Fibroblast of lung (primary cell): ENCODE results near the gene GEMIN5. TPM values are rescaled to one million over a fixed set of nuclear protein-coding genes. Genes with fewer than 3 reads are reported as not detected.

Experiments used
- DNase-seq, 2 donors: peaks; one replicate each; pipeline versions ENCODE4 v3.0.0 to v3.0.0-alpha.2; 2010; ENCODE audit warnings: low read depth in 2 of 2
- H2AFZ ChIP-seq: 2 replicates; pipeline ENCODE4 v1.5.1; 2012; ENCODE audit warnings: low read length, control low read depth, inconsistent platforms
- H3K27ac ChIP-seq: 2 replicates; pipeline ENCODE4 v1.5.1; 2011; ENCODE audit warnings: low read length, control low read depth; ENCODE audit not compliant: insufficient read depth
- H3K27me3 ChIP-seq: 2 replicates; pipeline ENCODE4 v1.5.1; 2011; ENCODE audit warnings: mild to moderate bottlenecking, low read length; ENCODE audit not compliant: control insufficient read depth, insufficient read depth
- H3K36me3 ChIP-seq: 2 replicates; pipeline ENCODE4 v1.5.1; 2011; ENCODE audit warnings: low read length; ENCODE audit not compliant: control insufficient read depth, insufficient read depth
- H3K4me1 ChIP-seq: 2 replicates; pipeline ENCODE4 v1.5.1; 2011; ENCODE audit warnings: low read length; ENCODE audit not compliant: control insufficient read depth, insufficient read depth; ENCODE audit errors: extremely low read depth
- H3K4me2 ChIP-seq: 2 replicates; pipeline ENCODE4 v1.5.1; 2011; ENCODE audit warnings: low read length, control low read depth; ENCODE audit not compliant: insufficient read depth; ENCODE audit errors: extremely low read depth
- H3K4me3 ChIP-seq, 4 experiments: fragments of 200-600 bp in 1 of 4; sonication (generic) in 1 of 4; replicated peaks in 1 of 4; 2 replicates each; pipeline ENCODE4 v1.5.1; 2011 to 2016; ENCODE audit warnings: low read length in 4 of 4, low read depth in 3 of 4, mild to moderate bottlenecking in 3 of 4, control low read depth in 2 of 4, inconsistent platforms in 1 of 4, mixed read lengths in 1 of 4; ENCODE audit not compliant: insufficient read depth in 1 of 4; ENCODE audit errors: control extremely low read depth in 1 of 4
- H3K79me2 ChIP-seq: 2 replicates; pipeline ENCODE4 v1.5.1; 2012; ENCODE audit warnings: mild to moderate bottlenecking, low read length, inconsistent platforms; ENCODE audit not compliant: control insufficient read depth, insufficient read depth
- H3K9ac ChIP-seq: 2 replicates; pipeline ENCODE4 v1.5.1; 2011; ENCODE audit warnings: mild to moderate bottlenecking, low read length, control low read depth; ENCODE audit not compliant: insufficient read depth
- H3K9me3 ChIP-seq: 2 replicates; pipeline ENCODE4 v1.5.1; 2012; ENCODE audit warnings: low read depth, low read length; ENCODE audit not compliant: control insufficient read depth, insufficient read depth
- H4K20me1 ChIP-seq: 2 replicates; pipeline ENCODE4 v1.5.1; 2011; ENCODE audit warnings: low read length; ENCODE audit not compliant: control insufficient read depth, insufficient read depth; ENCODE audit errors: extremely low read depth
- CTCF ChIP-seq, 2 donors: IDR thresholded peaks in 1 of 2; conservative IDR thresholded peaks in 1 of 2; 1 replicate in 1 of 2; 2 replicates in 1 of 2; pipeline ENCODE4 v1.5.1; 2011 to 2012; ENCODE audit warnings: low read length in 2 of 2, control low read depth in 1 of 2, inconsistent platforms in 1 of 2, low read depth in 1 of 2, mild to moderate bottlenecking in 1 of 2
- EZH2 ChIP-seq: IDR thresholded peaks from 2 replicates; pipeline ENCODE4 v1.5.1; 2012; ENCODE audit warnings: low read length, control low read depth, mild to moderate bottlenecking; ENCODE audit errors: missing control alignments
- polyA plus RNA-seq, 2 donors: library from polyadenylated mRNA; depleted of rRNA in 1 of 2; stranded (reverse) in 1 of 2; unstranded in 1 of 2; fragments of >200 nt; gene quantifications; 2 replicates each; pipeline ENCODE4 v1.2.1, GENCODE V29; 2011 to 2012; ENCODE audit warnings: missing spikeins in 1 of 2
- total RNA-seq: library from RNA; depleted of rRNA; stranded (reverse); fragments of >200 nt; gene quantifications from 2 replicates; pipeline ENCODE4 v1.2.1, GENCODE V29; 2014

Gene GEMIN5
- total and polyA plus RNA-seq, 2 donors (not counting 1 experiment from before 2014, with no cell fraction given), result 7.7 to 12.1 TPM

DNA sequence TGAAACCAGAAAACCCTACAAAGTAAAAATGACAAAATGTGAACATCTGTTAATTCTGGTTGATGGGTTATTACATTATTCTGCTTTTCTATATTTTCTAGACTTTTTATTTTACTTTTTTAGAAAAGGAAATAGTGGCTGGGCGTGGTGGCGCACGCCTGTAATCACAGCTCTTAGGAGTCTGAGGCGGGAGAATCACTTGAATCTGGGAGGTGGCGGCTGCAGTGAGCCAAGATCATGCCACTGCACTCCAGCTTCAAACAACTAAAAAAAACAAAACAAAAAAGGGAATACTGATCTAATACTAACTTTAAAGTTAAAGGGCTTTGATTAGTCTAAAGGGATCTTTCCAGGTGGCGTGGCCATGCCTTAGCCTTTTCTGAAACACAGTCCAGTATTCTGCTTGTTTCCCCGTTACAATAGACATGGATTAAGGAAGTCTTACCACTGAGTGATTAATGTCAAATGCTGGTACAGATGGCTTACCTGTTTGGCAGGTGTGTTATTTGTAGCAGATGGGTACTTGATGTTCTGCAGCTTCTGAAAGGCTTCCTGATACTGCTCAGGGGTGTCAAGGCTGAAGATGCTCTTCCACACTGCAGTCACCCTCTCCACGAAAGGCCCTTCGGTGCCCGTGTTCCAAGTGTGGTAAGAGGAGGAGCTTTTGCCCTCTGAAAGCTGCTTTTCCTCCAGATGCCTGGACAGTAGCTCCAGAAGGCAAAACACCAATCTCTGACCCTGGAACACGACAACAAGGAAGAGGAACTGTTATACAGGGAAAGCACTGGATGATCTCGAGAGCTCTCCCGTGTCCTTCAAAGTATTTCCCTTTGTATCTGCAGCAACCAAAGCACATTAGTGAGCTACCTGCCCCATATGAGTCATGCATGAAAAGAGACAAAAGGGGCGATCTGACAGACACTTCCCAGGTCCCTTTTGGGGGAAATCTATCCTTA is 42.1 kb downstream of the GEMIN5 start:
- H3K27me3 ChIP-seq, result no peaks in the 10 kb centered on the region
- H2AFZ ChIP-seq, result no peak overlapping the region
- H3K4me3 ChIP-seq, result no peak overlapping the region
- H3K4me1 ChIP-seq, result no peaks in the 10 kb centered on the region
- H3K27ac ChIP-seq, result no peak overlapping the region
- H3K9ac ChIP-seq, result no peak overlapping the region
- DNase-seq, result no peak
- H3K4me2 ChIP-seq, result no peak overlapping the region
- no peaks in the 10 kb centered on the region for H3K79me2 ChIP-seq
- peaks cover 9% of the 10 kb centered on the region for H3K36me3 ChIP-seq
- no peak for TF ChIP-seq EZH2
- TF ChIP-seq CTCF (conservative IDR thresholded peaks at IDR 0.05 in 1 of 2, IDR thresholded peaks at IDR 0.05 in 1 of 2; ENCODE audit: low read depth in 1 of 2, low read length in 2 of 2), result no peak
- no peaks in the 10 kb centered on the region for H3K9me3 ChIP-seq
- H4K20me1 ChIP-seq, result no peaks in the 10 kb centered on the region

GRCh38 chr5:154893381-154893780 is 44.6 kb downstream of the GEMIN5 start:
- H2AFZ ChIP-seq, result no peak overlapping the region
- H3K27ac ChIP-seq, result no peak overlapping the region
- H3K4me2 ChIP-seq, result no peak overlapping the region
- no peaks in the 10 kb centered on the region for H3K4me1 ChIP-seq
- H3K4me3 ChIP-seq, result no peak overlapping the region
- H3K9ac ChIP-seq, result no peak overlapping the region
- peaks cover 6% of the 10 kb centered on the region for H3K36me3 ChIP-seq
- no peaks in the 10 kb centered on the region for H3K27me3 ChIP-seq
- no peaks in the 10 kb centered on the region for H3K79me2 ChIP-seq
- no peaks in the 10 kb centered on the region for H4K20me1 ChIP-seq
- no peaks in the 10 kb centered on the region for H3K9me3 ChIP-seq
- no peak for DNase-seq
- TF ChIP-seq CTCF (conservative IDR thresholded peaks at IDR 0.05 in 1 of 2, IDR thresholded peaks at IDR 0.05 in 1 of 2; ENCODE audit: low read depth in 1 of 2, low read length in 2 of 2) (no peak), EZH2 (no peak)

GRCh38 chr5:154892369-154892771 is 45.6 kb downstream of the GEMIN5 start:
- no peaks in the 10 kb centered on the region for H3K4me1 ChIP-seq
- no peak overlapping the region for H2AFZ ChIP-seq
- H3K27me3 ChIP-seq, result no peaks in the 10 kb centered on the region
- no peak overlapping the region for H3K9ac ChIP-seq
- H3K79me2 ChIP-seq, result no peaks in the 10 kb centered on the region
- H3K9me3 ChIP-seq, result no peaks in the 10 kb centered on the region
- H3K27ac ChIP-seq, result no peak overlapping the region
- H4K20me1 ChIP-seq, result no peaks in the 10 kb centered on the region
- no peak overlapping the region for H3K4me3 ChIP-seq
- TF ChIP-seq CTCF (conservative IDR thresholded peaks at IDR 0.05 in 1 of 2, IDR thresholded peaks at IDR 0.05 in 1 of 2; ENCODE audit: low read depth in 1 of 2, low read length in 2 of 2), result no peak
- no peak for TF ChIP-seq EZH2
- peaks cover 8% of the 10 kb centered on the region for H3K36me3 ChIP-seq
- H3K4me2 ChIP-seq, result no peak overlapping the region
- no peak for DNase-seq
